ENCODE results near the gene SYNM. TPM values are rescaled to one million over a fixed set of nuclear protein-coding genes. Genes with fewer than 3 reads are reported as not detected.

Gene SYNM
- total RNA-seq, 1 donor from 2014 or later: 36.4 TPM

DNA sequence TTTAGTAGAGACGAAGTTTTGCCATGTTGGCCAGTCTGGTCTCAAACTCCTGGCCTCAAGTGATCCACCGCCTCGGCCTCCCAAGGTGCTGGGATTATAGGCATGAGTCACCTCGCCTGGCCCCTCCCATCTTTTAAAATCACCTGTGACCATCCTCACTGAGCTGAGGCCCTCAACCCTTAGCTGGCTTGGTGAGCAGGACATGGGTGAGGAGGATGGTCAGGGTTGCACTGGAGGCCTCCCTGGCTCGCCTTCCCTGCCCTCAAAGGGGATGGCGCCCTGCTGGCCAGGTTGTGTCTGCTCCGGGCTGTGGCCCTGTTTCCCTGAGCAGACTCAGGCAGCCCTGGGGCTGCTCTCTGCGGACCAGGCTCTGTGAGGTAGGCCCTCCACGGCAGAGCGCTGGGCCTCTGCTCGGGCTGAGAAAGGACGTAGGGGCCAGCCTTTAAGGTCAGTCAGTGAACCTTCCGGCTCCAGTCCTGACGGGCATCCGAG is 33.7 kb downstream of the SYNM start:
- DNase-seq (ENCODE audit: low spot score): peak; percentile 88

DNA sequence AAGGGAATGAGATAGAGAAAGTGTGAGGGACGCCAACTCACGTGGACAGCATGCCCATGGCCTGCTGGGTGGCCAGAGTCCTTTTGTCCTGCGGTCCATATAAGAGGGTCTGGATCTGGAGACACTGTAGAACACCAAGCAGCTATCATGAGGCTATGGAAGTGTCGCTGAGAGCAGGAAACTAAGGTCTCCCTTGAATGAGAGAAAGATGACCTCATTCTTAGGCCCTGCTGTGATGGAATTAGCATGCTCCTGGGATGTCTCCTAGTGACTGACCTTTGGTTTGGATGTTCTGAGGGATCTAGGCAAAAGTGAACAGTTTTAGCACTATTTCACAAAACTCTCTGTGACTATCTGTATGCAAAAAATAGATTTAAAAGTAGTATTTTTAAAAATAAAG is 34.4 kb downstream of the SYNM start:
- DNase-seq (ENCODE audit: low spot score): no peak

DNA sequence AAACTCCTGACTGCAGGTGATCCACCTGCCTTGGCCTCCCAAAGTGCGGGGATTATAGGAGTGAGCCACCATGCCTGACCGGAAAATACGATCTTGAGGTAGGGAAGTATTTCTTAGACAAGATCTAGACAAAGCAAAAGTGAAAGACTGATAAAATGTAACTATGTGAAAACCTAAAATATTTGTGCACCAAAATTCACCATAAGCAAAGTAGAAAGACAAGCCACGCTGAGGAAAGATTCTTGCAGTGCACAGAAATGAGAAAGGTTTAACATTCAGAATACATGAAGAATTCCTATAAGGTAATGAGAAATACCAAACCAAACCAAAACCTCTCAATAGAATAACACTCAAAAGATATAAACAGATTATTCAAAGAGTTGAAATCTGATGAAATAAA is 35.7 kb downstream of the SYNM start:
- no peak for DNase-seq (ENCODE audit: low spot score)

DNA sequence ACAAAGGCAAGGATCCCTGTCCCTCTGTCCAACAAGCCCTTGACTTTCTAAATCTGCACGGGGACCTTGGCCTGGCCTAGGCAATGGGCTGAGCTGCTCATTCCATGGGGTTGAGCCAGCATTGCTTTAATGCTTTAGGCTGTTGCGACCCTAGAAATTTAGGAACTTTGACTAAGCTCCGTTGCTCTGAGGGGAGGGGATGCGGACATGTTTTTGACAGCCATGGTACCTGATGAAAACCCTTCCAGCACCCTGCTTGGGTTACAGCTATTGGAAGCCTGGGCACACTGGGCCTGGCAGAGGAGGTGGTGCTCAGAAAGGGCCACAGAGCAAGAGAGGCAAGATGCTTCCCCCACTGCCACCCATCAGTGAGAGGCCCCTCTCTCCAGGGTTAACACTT is 37.1 kb downstream of the SYNM start:
- DNase-seq (ENCODE audit: low spot score): no peak

DNA sequence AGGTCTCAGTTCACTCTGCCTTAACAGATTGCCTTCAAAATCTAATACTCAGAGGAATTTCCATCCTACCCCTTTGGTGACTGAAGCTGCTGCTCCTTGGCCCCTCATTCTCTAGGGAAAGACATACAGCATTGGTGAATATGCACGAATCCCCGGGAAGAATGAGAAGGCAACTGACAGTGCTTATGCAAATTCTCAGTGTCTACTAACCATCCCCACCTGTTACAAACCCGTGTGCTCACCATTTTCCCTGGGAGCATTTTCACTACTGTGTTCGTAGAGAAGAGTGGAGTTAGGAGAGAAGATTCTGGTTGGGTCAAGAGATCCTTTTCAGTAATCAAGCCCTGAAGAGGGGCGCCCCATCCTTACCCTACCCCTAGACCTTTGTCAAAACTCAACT is 37.7 kb downstream of the SYNM start:
- DNase-seq (ENCODE audit: low spot score): no peak

DNA sequence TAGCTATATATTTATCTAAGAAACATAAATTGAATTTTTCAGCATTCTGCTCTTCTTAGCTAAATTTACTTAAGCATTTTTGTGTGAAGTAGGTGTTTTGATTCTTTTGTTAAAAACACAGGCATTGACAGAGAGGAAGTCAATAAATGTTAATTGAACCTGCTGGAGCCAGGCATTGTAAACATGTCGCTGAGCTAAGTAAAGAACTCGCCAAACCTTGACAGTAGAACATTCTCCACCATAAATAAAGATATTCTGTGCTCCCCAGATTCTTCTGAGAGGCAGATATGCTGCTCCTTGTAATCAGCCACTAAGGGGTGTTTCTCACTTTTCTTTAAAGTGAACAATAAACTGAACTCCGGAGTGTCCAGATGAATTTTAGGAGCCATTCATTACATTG is 38.4 kb downstream of the SYNM start:
- DNase-seq (ENCODE audit: low spot score): no peak

DNA sequence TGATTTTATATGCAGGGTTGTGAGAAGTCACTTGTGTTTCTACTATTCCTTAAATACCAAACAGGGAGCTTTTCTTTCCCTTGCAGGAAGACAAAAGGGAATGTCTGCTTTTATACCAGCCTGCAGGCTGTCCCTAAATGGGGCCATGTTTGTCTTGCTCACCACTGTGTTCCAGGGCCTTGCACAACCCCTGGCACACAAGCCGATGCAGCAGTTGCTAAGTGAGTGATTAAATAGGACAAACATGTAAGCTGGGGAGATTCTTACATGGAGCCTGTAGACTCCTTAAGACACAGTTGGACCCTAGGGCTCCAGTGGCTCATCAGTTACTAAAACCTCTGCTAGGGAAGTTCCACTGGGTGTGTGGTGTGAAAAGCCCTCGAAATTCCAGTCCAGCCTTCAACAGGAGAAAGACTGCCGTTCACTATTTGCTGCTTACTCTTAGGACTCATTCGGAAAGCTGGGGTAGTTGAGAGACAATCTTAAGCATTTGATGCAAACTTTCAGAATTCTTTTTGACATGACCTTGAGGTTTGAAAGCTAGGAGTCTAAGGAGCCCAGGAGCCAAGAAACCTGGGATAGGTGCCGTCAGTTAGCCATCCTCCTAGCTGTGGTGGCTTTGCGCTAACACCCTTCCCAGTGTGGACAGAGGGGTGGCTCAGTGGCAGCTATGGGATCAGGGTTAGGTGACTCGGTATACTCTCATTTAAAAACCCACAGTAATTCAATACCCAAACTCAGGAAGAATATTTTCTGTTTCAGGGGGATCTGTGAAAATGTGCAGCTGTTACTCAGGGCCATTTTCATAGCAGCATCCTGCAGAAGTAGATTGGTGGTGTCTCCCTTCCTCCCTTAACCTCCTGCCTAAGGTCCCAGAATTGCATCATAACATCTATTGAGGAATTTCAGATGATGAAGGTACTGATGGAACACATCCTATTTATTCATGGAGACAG is 39.1 kb downstream of the SYNM start:
- no peak for DNase-seq (ENCODE audit: low spot score)

DNA sequence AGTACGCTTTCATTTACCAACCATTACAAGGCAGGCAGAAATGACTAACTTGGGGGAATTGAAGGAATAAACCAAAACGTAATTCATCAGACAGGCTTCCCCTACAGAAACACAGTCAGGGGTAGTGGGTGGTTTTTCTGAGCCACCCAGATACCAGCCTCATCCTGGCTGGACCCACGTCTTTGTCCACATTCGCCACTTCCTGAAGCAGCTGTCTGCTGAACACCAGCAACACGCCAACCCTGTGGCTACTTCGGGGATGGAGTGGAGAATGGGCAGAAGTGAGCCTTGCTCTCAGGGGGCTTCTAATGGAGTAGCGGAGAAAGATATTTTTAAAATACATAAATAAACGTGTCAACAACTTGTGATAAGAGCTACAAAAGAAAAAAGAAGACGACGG is 40.1 kb downstream of the SYNM start:
- no peak for DNase-seq (ENCODE audit: low spot score)

DNA sequence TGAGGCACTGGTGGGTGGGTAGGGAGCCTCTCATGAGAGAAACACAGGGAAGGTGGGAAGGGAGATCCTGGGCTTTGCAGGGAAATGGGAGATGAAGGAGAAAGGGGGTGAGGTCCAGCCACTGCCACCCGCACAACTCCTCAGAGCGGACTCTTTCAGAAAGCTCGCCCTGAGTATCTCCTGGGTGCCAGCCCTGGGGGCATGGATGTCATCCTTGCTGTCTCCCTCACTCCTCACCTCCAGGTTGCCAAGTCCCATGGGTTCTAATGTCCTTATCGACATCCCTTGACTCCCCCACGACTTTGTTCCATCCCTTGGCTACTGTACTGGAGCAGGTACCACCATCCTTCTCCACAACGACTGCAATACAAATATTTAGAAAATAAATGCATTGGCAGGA is 40.9 kb downstream of the SYNM start:
- DNase-seq (ENCODE audit: low spot score): no peak

DNA sequence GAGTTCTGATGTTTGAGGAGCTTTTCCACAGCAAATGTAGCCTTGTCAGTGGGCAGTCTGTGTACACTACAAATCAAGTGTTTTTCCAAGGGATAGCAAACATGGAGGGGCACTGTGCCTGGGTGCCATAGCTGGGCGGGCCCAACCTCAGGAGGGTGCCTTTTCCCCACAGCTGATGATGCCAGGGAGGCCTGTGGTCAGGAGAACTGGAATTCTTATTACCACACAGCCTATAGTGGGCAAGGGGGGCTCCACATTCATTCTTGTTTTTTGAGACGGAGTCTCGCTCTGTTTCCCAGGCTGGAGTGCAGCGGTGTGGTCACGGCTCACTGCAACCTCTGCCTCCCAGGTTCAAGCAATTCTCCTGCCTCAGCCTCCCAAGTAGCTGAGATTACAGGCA is 41.8 kb downstream of the SYNM start:
- no peak for DNase-seq (ENCODE audit: low spot score)

DNA sequence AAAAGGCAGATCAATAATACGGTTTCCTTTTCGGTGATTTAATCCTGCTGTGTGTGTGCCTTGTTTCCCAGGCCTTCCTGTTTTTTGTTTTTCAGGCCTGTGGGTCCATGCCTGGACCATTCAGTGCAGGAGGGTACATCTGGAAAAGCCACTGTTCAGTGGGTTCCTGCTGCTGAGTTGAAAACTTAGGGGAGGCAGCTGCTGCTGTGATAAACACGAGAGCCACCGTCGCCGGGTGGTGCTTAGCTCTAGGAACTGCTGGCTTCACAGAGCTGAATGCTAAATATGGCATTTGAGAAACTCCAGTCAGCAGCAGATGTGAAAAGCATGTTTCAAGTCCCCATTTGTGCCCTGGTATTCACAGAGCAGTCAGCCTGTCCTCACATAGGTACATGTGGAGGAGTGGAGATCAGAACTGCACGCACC is 44.0 kb downstream of the SYNM start:
- no peak for DNase-seq (ENCODE audit: low spot score)

DNA sequence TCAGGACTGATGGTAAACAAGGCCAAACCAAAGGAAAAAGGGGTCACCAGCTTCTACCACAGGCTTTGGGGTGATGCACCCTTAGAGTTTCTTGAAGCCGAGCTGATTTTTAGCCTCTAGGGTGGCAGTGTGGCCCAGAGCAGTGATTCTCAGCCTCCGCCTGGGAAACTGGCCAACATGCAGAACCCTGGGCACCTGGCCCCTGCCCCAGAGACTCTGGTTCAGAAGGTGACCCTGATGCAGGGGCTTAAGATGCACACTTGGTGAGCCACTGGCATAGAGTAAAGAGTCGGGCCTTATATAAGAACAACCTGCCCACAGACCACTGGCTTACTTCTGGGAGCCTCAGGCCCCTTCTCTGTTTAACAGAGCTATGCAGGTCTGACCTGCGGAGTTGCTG is 44.5 kb downstream of the SYNM start:
- no peak for DNase-seq (ENCODE audit: low spot score)

DNA sequence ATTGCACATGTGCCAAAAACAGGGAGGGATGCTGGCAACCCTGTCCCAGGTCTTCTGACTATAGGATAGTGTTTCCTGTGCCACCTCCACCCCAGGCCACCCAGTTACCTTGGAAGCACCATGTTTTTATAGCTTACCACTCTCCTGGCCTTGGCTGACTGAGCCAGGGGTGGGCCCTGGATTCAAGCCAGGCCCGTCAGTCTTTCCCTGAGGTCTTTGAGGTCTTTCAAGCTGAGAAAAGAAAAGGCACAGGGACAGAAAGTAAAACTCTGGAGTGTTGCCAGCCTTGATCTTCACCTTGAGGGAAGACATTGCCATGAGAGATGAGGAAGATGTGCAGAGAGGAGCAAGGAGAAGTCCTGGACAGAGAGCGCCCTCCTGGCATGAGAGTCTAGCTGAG is 46.3 kb downstream of the SYNM start:
- DNase-seq (ENCODE audit: low spot score): no peak

DNA sequence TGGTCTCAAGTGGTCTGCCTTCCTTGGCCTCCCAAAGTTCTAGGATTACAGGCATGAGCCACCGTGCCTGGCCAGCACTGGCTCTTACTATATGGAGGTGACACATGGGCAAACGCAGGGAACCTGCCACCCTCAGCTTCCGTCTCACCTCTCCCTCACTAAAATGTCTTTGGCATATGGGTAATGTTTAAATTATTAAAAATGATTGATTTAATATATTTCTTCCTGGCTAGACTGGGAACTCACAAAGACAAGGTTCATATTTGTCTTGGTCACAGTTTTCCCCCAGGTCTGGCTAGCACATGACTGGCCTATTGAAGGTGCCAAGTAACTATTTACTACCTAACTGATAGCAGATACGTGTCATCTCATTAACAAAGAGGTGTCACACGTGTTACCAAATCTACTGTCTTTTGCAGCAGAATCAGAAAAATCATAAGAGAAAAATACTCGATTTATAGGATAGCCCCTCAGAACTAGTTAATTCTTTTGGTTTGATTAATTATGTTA is 48.2 kb downstream of the SYNM start:
- DNase-seq (ENCODE audit: low spot score): no peak

DNA sequence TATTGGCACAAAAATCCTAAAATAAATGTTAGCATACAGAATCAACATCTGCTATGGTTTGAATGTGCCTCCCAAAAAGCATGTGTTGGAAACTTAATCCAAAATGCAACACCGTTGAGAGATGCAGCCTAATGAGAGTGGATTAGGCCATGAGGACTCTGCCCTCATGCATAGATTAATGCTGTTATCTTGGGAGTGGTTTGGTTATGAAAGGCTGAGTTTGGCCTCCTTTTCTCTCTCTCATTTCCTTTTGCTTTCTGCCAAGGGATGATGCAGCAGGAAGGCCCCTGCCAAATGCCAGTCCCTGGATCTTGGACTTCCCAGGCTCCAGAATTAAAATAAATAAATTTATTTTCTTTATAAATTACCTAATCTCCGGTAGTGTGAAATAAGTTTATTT is 49.4 kb downstream of the SYNM start:
- DNase-seq (ENCODE audit: low spot score): no peak

DNA sequence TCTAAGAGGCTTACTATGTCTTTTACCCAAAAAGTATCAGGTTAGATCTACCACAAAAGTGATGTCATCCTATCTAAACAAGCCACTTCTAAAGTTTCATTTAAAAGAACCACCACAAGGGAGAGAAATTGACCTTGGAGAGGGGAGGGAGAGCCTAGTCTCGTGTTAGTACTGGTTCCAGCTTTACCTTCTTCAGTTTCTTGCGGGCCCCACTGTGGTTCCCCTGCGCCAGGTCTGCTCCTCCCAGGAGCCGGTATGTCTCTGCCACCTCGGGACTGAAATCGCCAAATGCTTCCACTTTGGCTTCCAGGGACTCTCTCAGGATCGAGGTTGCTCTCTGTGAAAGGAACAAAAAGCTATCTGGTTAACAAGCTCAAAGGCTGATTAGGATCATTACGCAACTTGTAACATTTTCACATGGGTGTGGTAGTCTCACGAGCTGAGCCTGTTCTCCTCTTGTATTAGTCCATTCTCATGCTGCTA is 51.1 kb downstream of the SYNM start:
- no peak for DNase-seq (ENCODE audit: low spot score)

DNA sequence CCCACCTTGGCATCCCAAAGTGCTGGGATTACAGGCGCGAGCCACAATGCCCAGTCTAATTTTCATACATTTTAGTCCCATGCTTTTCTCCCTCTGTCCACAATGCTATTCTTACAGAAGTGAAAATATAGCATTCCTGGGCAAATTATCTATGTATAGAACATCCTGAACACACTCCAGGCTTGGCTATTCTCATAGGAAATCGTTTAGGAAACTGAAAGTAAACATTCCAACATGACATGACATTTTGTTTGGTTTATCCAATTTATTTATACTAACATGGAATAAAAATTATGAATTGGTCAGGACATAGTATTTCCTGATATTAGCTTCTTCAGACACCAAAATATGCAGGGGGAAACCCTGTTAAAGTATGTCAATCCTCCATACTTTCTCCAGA is 52.6 kb downstream of the SYNM start:
- DNase-seq (ENCODE audit: low spot score): no peak

DNA sequence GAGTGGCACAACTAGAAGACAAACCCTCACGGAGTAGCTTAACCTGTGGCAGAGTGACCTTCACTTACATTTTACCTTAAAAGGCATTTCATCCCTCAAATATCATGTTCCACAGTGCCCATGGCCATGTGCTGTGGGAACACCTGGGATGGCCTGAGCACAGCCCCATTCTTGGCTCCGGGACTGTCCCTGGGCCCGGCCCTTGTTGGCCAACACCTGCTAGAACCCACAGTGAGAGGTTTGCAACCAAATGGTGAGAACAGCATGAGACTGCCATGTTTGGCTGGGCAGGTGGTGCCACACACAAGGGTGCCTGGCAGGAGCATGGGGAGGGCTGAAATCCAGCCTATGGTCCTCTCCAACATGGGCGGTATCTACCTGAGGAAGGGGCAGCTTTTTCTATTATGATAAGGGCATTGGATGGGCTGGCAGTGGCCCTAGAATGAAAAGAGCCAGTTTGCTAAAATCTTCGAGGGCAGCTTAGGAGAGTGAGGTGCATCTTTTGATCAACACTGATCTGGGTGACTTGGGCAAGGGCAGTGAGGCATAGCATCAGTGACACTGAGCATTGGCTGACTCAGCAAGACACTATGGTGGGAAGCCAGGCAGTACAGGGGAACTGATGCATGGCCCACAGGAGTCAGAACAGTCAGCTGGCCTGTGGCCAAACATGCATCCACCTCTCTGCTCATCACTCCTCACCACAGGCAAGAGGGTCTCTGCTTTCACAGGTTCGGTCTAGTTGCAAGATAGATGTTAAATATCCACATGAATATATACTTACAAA is 53.9 kb downstream of the SYNM start:
- DNase-seq (ENCODE audit: low spot score): no peak

DNA sequence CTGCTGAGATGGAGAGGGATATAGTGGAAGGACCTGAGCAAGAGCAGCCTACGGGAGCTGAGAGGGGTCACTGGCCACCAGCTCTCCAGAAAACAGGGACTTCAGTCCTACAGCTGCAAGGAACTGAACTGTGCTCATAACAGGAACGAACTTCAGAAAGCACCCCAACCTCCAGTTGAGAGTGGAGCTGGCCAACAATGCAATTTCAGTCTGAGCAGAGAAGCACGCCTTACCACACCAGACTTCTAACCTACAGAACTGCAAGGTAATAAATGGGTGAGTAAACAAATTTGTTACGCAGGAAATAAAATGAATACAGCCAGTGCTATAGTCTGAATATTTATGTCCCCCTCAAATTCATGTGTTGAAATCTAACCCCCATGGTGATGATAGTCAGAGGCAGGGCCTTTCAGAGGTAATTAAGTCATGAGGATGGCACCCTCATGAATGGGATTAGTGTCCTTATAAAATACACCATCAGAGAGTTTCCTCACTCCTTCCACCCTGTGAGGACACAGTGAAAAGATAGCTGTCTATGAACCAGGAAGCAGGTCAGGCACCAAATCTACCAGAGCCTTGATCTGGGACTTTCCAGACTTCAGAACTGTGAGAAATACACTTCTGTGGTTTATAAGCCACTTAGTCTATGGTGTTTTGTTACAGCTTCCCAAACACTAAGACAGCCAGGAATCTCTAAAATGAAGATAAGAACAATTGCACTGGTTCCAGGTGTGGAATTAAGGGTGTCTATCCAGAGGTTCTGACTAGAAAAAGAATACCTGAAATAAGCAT is 58.6 kb downstream of the SYNM start:
- DNase-seq (ENCODE audit: low spot score): no peak

DNA sequence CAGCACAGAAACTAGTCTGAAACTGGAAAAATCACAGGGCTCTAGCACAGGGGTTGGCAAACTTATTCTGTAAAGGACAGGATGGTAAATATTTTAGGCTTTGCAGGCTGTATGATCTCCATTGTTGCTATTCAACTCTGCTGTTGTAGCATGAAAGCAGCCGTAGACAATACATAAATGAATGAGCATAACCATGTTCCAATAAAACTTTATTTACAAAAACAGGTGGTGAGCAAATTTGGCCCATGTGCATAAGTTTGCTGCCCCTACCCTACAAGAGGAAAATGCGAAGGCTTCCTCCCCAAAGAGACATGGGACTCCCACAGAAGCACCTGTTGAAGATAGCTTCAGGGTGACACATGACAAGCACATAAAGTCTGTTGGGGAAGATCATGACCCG is 59.2 kb downstream of the SYNM start:
- DNase-seq (ENCODE audit: low spot score): no peak
